HS-27A (cell line): ENCODE results near the gene ELFN2.

ENCODE experiments used
- DNase-seq: peaks from one replicate; pipeline ENCODE4 v3.0.0-alpha.2; 2012; ENCODE audit warnings: low read depth, missing footprints

Gene ELFN2

GRCh38 chr22:37427711-37428635 lies 694 bp upstream of the ELFN2 start:
- no peak for DNase-seq

- no peak for DNase-seq
These were observed 559 bp downstream of the ELFN2 start for GRCh38 chr22:37426706-37427134.

GRCh38 chr22:37425800-37426705 lies 1.2 kb downstream of the ELFN2 start:
- no peak for DNase-seq

- DNase-seq, result no peak
These were observed 1.9 kb downstream of the ELFN2 start for GRCh38 chr22:37425369-37425768.

- no peak for DNase-seq
These were observed 4.0 kb downstream of the ELFN2 start for GRCh38 chr22:37423283-37423682.

GRCh38 chr22:37421468-37421877 lies 5.8 kb downstream of the ELFN2 start:
- DNase-seq, result no peak

- DNase-seq, result no peak
These were observed 6.4 kb downstream of the ELFN2 start for GRCh38 chr22:37420686-37421467.

- DNase-seq, result no peak
These were observed 7.2 kb downstream of the ELFN2 start for GRCh38 chr22:37419969-37420685.

GRCh38 chr22:37419370-37419968 lies 7.8 kb downstream of the ELFN2 start:
- DNase-seq, result no peak

GRCh38 chr22:37418627-37419369 lies 8.5 kb downstream of the ELFN2 start:
- no peak for DNase-seq

GRCh38 chr22:37417677-37418348 lies 9.5 kb downstream of the ELFN2 start:
- no peak for DNase-seq

- DNase-seq, result no peak
These were observed 10.0 kb downstream of the ELFN2 start for GRCh38 chr22:37417264-37417663.

GRCh38 chr22:37416827-37417226 lies 10.5 kb downstream of the ELFN2 start:
- DNase-seq, result no peak

- DNase-seq, result no peak
These were observed 10.9 kb downstream of the ELFN2 start for GRCh38 chr22:37416389-37416788.

- no peak for DNase-seq
These were observed 12.1 kb downstream of the ELFN2 start for GRCh38 chr22:37415210-37415609.

GRCh38 chr22:37414288-37414687 lies 13.0 kb downstream of the ELFN2 start:
- DNase-seq, result no peak

GRCh38 chr22:37413546-37413945 lies 13.7 kb downstream of the ELFN2 start:
- DNase-seq, result no peak

GRCh38 chr22:37412495-37413250 lies 14.6 kb downstream of the ELFN2 start:
- DNase-seq, result no peak

GRCh38 chr22:37411655-37412054 lies 15.6 kb downstream of the ELFN2 start:
- DNase-seq, result no peak
